ENCODE results near the gene SLC29A2. TPM values are rescaled to one million over a fixed set of nuclear protein-coding genes. Genes with fewer than 3 reads are reported as not detected.

Gene SLC29A2
- total and polyA plus RNA-seq, 9 donors: 0.48 to 3.1 (median 0.78) TPM

DNA sequence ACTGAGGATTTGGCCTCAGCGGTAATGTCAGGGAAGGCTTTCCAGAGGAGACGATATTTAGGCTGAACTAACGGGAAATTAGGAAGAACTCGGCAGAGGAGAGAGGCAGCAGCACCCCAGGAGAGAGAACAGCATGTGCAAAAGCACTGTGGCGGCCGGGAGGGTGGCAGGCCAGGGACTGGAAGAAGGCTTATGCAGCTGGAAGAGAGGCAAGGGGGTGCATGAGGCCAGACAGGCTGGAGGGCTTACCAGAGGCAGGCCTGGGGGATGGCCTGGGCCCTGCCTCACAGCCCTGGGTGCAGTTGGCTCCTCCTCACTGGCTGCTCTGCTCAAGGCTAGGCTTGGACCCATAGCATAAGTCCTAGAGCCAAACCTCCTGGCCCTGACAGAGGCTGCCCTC lies 41.6 kb upstream of the SLC29A2 start:
- WGBS, 3 donors: 83 to 91% (median 83%) methylated on average over 6 of the region's 6 CpGs
- intact Hi-C loops (cut with DNase I): loop anchor here in 2 of 4 donors (5.0 to 10.0 kb wide), 2 partner anchors 264 to 272 kb away; partner anchors contain the start of gene RBM4B (in 1 of the 2)
- H3K27ac ChIP-seq: no peak overlapping the region
- no peaks in the 10 kb centered on the region for H3K9me3 ChIP-seq
- TF ChIP-seq CTCF (IDR thresholded peaks at IDR 0.05): no peak
- no peak for TF ChIP-seq POLR2A (IDR thresholded peaks at IDR 0.05)
- TF ChIP-seq EP300 (IDR thresholded peaks at IDR 0.05): no peak
- no peaks in the 10 kb centered on the region for H3K36me3 ChIP-seq
- no peaks in the 10 kb centered on the region for H3K27me3 ChIP-seq
- H3K4me1 ChIP-seq (ENCODE audit: insufficient read depth): peaks cover 3% of the 10 kb centered on the region
- H3K4me3 ChIP-seq: no peak overlapping the region
- DNase-seq: no peak

GRCh38 chr11:66412110-66412509 lies 40.5 kb upstream of the SLC29A2 start:
- no peaks in the 10 kb centered on the region for H3K4me1 ChIP-seq (ENCODE audit: insufficient read depth)
- H3K9me3 ChIP-seq: no peaks in the 10 kb centered on the region
- TF ChIP-seq POLR2A (IDR thresholded peaks at IDR 0.05): no peak
- no peak for TF ChIP-seq CTCF (IDR thresholded peaks at IDR 0.05)
- TF ChIP-seq EP300 (IDR thresholded peaks at IDR 0.05): no peak
- H3K36me3 ChIP-seq: no peaks in the 10 kb centered on the region
- WGBS, 3 donors: 61 to 74% (median 69%) methylated on average over 7 of the region's 7 CpGs
- no peak overlapping the region for H3K27ac ChIP-seq
- DNase-seq: no peak
- H3K27me3 ChIP-seq: no peaks in the 10 kb centered on the region
- no peak overlapping the region for H3K4me3 ChIP-seq
- intact Hi-C loops (cut with DNase I): loop anchor here in 2 of 4 donors (5.0 to 10.0 kb wide), 2 partner anchors 265 to 273 kb away; partner anchors contain the start of gene RBM4B (in 1 of the 2)

GRCh38 chr11:66411323-66411722 lies 39.8 kb upstream of the SLC29A2 start:
- intact Hi-C loops (cut with DNase I): loop anchor here in 2 of 4 donors (5.0 to 10.0 kb wide), 2 partner anchors 266 to 273 kb away; partner anchors contain the start of gene RBM4B (in 1 of the 2)

DNA sequence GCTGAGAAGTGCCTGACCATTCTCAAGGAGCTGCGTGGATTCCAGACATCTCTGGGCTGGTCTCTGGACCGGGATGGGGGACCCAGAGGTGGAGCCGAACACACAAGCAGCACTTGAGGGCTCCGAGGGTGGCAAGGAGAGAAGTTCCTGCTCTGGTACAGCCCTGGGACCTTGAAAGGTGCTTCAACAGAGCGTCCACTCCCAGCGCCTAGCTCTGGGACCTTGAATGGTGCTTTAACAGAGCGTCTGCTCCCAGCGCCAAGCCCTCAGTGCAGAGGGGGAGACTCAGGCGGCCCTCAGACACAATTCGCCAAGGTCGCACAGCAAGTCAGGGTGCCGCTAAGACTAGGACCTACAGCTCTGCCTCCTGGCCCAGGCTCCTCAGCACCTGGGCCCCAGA lies 38.6 kb upstream of the SLC29A2 start:
- H3K27ac ChIP-seq: no peak overlapping the region
- H3K4me1 ChIP-seq (ENCODE audit: insufficient read depth): no peaks in the 10 kb centered on the region
- DNase-seq: no peak
- 80 to 88% (median 83%) methylated on average over 12 of the region's 12 CpGs for WGBS, 3 donors
- intact Hi-C loops (cut with DNase I): loop anchor here in 2 of 4 donors (5.0 to 10.0 kb wide), 2 partner anchors 267 to 275 kb away; partner anchors contain the start of gene RBM4B (in 1 of the 2)
- no peaks in the 10 kb centered on the region for H3K9me3 ChIP-seq
- TF ChIP-seq POLR2A (IDR thresholded peaks at IDR 0.05): no peak
- no peak for TF ChIP-seq EP300 (IDR thresholded peaks at IDR 0.05)
- no peak for TF ChIP-seq CTCF (IDR thresholded peaks at IDR 0.05)
- no peaks in the 10 kb centered on the region for H3K36me3 ChIP-seq
- H3K4me3 ChIP-seq: no peak overlapping the region
- no peaks in the 10 kb centered on the region for H3K27me3 ChIP-seq

More at GRCh38 chr11:66411323-66411722, 39.8 kb upstream of the SLC29A2 start:
- TF ChIP-seq CTCF (IDR thresholded peaks at IDR 0.05) (no peak), POLR2A (IDR thresholded peaks at IDR 0.05) (no peak), EP300 (IDR thresholded peaks at IDR 0.05) (no peak)
- no peak for DNase-seq
- Histone ChIP-seq H3K9me3 (no peaks in the 10 kb centered on the region), H3K27me3 (no peaks in the 10 kb centered on the region), H3K36me3 (no peaks in the 10 kb centered on the region), H3K4me3 (no peak overlapping the region), H3K27ac (no peak overlapping the region), H3K4me1 (ENCODE audit: insufficient read depth) (no peaks in the 10 kb centered on the region)
- 67 to 71% (median 67%) methylated on average over 4 of the region's 4 CpGs for WGBS, 3 donors
